Measurements from ENCODE around the gene ARF6.

DNA sequence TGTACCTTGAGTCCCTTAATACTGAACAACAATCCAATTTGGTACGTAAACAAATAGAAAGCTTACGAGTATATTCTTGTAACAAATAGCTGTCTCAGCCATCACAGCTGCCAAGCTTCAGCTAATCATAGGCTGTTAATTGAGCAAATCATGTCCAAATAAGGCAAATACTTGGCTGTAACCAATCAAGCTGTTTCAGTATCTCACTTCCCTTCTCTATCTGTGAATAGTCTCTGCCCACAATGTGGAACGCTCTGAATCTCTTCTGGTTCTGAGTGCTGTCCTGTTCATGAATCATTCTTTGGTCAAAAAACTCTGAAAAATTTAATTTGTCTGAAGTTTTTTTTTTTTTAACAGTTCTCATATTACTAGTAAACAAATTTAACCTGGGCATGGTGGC, 34.5 kb upstream of the ARF6 start:
- TF ChIP-seq, protein P1, sequence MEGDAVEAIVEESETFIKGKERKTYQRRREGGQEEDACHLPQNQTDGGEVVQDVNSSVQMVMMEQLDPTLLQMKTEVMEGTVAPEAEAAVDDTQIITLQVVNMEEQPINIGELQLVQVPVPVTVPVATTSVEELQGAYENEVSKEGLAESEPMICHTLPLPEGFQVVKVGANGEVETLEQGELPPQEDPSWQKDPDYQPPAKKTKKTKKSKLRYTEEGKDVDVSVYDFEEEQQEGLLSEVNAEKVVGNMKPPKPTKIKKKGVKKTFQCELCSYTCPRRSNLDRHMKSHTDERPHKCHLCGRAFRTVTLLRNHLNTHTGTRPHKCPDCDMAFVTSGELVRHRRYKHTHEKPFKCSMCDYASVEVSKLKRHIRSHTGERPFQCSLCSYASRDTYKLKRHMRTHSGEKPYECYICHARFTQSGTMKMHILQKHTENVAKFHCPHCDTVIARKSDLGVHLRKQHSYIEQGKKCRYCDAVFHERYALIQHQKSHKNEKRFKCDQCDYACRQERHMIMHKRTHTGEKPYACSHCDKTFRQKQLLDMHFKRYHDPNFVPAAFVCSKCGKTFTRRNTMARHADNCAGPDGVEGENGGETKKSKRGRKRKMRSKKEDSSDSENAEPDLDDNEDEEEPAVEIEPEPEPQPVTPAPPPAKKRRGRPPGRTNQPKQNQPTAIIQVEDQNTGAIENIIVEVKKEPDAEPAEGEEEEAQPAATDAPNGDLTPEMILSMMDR (IDR thresholded peaks at IDR 0.05), result no peak
- TF ChIP-seq POLR2A (IDR thresholded peaks at IDR 0.05; ENCODE audit: low read depth), result no peak
- TF ChIP-seq POLR2AphosphoS5 (IDR thresholded peaks at IDR 0.05), result no peak
